GM15510 (cell line): ENCODE measurements around the gene FSCN2.

Experiments used
- POLR2A ChIP-seq: IDR thresholded peaks from 3 replicates; pipeline ENCODE4 v1.6.1; 2011; ENCODE audit warnings: borderline replicate concordance; ENCODE audit not compliant: insufficient read length; ENCODE audit errors: extremely low read depth

FSCN2 gene, protein sequence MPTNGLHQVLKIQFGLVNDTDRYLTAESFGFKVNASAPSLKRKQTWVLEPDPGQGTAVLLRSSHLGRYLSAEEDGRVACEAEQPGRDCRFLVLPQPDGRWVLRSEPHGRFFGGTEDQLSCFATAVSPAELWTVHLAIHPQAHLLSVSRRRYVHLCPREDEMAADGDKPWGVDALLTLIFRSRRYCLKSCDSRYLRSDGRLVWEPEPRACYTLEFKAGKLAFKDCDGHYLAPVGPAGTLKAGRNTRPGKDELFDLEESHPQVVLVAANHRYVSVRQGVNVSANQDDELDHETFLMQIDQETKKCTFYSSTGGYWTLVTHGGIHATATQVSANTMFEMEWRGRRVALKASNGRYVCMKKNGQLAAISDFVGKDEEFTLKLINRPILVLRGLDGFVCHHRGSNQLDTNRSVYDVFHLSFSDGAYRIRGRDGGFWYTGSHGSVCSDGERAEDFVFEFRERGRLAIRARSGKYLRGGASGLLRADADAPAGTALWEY

DNA sequence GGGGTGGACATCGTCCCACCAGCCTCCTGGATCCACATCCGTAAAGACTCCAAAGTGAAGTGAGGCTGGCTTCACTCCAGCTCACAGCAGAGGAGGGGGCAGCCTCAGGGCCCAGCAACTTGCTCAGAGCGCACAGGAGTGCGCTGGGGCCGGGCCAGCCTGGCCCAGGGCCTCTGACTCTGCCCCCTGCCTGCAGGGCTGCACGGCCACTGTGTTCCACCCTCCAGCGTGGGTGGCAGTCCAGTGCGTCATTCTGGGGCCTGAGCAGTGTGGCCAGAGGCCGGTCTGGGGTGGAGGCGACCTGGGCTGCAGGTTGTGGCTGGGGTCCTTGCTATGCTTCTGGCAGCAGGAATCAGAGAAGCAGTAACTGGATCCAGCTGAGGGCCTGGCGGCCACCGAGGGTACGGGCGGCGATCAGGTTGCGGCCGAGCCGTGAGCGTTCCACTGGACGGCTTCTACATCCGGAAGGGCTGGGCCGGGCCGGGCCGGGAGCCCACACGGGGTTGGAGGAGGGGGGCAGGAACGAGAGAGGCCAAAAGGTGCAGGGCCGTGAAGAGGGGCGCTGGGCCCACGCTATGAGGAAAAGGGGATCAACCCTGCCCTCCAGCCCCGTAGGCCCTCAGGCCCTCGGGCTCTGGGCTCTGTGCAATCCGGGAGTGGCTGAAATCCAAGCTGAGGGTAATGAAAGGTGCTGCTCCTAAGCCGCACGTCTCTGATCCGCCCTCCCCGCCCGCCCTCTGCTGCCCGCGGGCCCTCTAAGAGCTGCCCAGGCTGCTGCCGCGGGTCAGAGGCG is at the start of gene FSCN2:
FSCN2 (plus strand) TSS at position 787 of the 793 bp plus-strand sequence. CDS start 155 bp downstream, outside the sequence.
- no peak for TF ChIP-seq POLR2A

DNA sequence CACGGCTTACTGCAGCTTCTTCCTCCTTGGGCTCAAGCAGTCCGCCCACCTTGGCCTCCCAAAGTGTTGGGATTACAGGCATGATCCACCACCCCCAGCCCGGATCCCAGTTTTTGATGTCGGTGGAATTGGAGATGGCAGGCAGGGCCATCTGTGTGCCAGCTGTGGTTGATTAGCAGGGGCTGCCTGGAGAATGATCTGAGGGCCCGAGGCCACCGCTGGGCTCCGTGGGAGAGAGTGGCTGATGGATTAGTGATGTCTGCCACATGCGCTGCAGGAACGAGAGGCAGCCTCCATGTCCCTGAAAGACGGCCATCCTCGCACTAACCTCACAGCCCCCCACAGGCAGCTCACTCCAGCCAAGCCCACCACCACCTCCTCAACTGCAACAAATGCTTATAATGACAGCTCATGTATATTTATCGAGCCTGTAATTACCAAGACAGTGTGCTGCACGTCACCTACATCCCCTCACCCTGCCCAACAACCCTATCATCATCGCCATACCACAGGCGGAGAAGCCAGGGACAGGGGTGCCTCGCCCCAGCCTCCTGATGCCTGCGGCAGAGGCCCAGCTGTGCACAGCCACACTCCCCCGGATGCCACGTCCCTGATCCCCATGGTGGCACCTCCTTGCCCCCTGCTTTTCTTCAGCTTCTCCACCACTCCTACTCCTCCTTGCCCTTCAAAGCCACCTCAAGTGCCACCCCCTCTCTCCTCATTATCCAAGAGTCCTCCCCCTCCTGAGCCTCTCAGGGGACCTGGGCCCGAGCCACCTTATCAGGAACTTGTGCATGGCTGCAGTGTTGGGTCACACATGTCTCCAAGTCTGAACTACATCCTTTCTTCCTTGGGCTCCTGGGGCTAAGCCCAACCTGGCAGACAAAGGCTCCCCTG is 48.8 kb upstream of the FSCN2 start:
- TF ChIP-seq POLR2A: no peak

DNA sequence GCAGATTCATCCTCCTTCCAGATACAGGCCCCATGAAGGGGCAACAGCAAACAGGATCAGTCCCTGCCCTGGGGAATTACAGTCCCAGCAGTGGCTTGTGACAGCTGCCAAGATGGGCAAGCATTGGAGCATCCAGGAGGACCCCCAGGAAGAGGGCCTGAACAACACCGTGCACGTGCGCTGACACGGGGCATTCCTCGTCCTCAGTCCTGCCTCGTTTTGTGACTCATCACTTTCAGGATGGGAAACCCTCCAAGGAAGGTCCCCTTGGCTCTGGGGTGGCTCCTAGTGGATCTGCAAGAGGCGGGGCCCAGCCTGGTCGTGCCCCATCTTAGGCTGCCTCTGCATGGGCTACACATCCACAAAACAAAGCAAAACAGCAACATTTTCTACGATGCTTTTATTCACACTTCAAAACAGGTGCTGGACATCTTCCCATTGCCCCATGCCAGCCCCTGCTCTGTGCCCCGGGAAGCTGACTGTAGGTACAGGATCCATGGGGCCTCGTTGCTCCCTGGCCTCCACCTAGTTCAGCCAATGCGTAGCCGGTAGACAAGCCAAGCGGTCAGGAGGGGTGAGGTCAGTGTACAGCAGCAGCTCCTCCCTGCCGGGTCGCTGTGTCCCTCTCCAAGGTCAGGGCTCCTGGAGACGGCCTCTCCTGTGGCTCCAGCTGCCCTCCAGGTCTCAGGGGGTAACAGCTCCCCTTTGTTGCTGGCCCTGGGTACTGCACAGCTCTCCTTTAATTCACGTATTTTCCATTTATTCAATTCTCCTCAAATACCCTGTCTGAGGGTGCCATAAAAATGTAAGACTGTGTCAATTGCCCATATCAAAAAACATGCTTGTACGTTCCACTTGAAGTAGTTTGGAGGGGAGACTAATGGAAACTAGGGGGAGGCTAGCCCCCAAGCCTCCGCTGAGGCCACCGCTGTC is 47.8 kb upstream of the FSCN2 start:
- TF ChIP-seq POLR2A: no peak

DNA sequence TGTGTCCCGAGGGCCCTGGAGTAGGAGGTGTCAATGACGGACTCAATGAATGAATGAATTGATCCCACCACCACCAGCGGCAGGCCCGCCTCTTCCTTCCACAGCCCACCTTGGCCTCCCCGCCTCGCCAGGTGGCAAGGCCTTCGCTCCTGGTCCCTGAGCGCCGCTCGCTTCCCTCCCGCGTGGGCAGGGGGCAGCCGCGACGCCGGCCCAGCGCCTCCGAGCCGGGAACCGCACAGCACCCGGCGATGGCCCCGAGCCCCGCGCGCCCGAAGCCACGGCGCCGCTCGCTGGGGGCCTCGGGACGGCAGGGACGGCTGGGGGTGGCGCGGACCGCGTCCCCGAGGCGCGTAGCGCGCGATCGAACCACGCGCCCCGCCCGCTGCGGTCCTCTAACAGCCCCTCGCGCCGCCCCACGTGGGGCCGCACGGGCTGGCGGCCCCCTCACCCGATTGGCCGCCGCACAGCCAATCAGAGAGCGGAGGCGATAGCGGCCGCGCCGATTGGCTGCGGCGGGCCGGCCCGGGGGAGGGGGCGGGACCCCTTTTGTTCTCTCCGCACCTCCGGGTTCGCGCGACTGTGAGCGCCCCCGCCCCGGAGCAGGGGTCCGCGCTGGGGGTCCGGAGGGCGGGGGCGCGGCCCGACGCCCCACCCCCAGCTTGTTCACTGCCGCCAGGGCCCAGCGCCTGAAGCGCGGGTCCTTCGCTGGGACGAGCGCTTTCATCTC is 46.9 kb upstream of the FSCN2 start:
- no peak for TF ChIP-seq POLR2A

DNA sequence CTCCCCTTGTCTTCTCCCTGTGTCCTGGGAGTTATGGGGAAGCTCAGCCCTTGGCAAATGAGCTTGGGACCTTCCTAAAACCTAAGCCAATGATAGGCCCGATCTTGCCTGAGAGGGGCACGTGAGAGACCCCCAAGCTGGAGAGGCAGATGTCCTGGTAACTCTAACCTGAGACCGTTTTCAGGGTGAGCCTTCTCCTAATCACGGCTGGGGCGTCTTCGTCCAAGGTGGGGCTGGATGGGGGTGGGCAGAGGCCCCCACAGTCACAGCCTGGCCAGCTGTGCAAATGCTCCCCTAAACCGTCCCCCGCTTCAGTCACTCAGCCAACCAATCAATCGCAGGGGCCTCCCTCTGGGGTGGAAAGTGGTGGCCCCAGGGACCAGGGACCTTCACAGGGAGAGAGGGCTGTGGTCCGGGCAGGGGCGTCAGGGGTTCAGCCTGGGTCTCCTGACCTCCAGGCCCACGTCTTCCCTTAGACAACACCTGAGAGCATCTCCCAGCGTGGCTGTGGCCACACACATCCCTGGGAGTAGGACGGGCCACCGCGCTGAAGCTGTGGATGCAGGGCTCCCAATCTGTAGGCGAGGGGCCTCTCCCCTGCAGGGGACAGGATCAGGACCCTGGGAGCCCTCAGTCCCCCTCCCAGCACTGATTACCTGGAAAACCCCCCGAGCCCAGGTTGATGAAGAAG is 46.2 kb upstream of the FSCN2 start:
- TF ChIP-seq POLR2A: no peak

DNA sequence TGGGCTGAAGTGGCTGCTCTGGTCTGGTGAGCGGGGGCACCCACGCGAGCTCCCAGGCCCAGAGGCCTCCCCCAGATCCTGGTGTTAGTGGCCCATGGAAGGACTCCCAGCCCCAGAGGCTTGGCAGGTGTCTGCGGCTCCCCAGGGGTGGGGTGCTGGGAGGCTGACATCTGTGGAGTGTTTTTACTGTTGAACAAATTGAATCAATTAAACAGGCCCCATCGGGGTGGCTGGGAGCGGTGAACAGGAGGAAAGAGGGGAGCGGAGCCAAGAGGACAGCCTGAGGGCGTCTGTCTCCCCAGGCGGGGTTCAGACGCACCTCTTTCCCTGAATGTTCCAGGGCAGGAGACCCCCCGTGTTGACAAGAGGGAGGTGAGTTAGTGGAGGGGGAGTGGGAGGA is 45.5 kb upstream of the FSCN2 start:
- TF ChIP-seq POLR2A: no peak

DNA sequence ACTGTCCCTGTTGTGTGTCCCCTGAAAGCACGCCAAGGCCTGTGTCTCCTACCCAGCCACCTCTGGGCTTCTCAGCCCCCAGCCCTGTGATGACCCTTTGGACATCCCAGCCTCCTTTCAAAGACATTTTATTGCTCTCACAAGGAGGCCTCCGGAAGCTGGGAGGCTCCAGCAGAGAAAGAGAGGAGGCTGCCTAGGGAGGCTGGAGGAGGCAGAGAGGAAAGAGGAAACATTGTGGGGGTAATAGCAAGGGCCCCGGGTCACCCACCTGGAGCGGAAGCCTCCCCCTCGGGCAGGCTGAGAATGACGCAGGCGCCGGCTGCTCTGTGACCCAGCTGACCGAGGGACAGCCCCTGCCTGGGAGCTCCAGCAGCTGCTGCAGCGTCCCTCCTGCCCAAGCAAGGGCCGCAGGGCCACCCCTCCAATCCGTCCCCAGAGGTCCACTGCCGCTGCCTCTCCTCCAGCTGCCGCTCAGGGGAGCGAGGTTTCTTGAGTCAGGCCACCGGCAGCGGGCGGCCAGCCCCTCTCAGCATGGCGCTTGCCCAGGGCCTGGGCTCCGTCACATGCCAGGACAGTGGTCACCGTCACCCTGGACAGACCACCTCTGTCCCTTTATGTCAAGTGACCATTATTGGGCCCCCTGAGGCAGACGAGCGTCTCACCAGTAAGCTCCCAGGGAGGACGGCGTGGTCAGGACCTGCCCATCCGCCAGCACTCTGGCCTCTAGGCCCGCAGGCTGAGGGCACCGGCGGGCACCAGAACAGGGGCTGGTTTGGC is 44.9 kb upstream of the FSCN2 start:
- no peak for TF ChIP-seq POLR2A

DNA sequence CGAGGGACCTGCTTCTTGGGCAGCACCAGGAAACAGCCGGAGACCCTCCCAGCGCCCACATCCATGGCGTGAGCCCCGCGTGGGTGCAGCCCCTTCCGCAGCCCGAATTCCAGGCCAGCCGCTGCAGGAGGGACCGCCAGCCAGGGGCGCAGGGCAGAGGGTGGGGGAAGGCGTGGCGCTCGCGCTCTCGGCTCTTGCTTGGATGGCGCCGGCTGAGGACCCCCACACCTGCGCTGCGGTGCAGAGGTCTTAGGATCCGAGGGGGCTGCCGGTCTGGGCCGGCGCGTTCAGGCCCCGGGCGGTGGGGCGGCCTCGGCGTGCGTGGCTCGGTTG is 44.3 kb upstream of the FSCN2 start:
- TF ChIP-seq POLR2A: no peak

DNA sequence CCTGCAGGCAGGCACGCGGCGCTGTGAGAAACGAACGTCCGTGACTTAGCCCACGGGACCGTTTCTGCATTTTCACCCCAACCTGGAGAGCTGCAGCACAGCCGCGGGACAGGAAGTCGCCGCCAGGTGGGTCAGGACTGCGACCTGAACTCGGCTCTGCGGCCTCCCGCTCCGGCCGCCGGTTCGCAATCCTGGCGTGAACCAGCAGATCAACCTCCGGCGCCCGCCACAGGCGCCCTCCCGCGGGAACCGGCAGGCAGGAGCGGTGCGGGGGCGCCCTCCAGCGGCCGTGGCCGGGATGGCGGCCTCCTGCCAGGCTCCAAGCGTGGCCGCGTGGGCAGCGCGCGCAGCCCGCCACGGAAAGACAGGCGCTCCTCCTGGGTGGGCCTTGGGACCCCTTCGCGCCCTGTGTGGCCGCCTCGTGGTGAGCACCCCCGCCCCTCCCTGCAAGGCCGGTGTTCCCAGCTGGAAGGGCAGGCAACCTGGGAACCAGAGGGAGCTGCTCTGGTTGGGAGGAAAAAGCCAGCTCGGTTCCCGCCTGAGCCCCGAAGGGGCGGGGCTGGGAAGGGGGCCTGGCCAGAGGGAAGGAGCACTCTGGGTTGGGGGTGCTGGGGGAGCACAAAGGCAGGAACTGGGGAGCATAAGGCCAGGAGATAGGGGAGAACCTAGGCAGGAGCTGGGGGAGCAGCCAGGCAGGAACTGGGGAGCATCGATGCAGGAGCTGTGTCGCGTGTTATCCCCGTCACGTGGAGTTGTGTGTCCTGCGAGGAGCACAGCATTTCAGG is 43.8 kb upstream of the FSCN2 start:
- TF ChIP-seq POLR2A: no peak

DNA sequence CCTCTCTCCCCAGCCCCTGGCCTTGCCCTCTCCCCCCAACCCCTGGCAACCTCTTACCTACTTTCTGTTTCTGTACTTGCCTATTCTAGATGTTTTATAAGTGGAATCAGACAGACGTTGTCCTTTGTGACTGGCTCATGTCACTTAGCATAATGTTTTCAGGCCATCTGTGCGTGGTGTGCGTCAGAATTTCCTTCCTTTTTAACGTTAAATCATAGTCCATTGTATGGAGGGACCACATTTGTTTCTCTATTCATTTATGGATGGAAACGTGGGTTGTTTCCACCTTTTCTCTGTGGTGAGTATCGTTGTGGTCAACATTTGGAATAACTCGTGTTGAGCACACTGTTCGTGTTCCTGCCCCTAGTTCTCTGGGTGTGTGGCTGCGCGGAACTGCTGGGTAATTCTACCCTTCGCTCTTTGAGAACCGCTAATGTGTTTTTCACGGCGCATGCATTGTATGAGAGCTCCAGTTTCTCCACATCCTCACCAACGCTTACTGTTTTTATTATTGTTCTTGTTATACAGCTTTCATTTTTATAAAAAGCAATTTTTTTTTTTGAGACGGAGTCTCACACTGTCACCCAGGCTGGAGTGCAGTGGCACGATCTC is 41.9 kb upstream of the FSCN2 start:
- no peak for TF ChIP-seq POLR2A

DNA sequence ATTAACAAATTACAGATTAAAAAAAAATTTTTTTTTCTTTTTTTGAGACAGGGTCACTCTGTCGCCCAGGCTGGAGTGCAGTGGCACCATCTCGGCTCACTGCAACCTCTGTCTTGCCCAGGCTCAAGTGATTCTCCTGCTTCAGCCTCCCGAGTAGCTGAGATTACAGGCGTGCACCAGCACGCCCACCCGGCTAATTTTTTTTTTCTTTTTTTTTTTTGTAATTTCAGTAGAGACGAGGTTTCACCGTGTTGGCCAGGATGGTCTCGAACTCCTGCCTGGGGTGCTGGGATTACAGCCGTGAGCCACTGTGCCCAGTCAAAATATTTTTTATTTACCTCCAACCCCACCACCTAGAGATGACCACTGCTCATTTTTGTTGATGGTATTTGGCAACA is 41.1 kb upstream of the FSCN2 start:
- TF ChIP-seq POLR2A: no peak
